OCI-LY7 (cell line): ENCODE results near the gene NCAN. TPM values are rescaled to one million over a fixed set of nuclear protein-coding genes. Genes with fewer than 3 reads are reported as not detected.

ENCODE experiments used
- BruUV-seq: library from RNA; stranded (reverse); fragments of 400-500 nt; replicated peaks from 2 replicates; lab custom pipeline; 2021; lab: Mats Ljungman, UMichigan
- CTCF ChIA-PET: fragments of 300-600 bp; sonication (Branson Sonifier 250); formaldehyde crosslinking; loops from one replicate; lab custom pipeline; 2022; ENCODE audit warnings: antibody characterized with exemption; ENCODE audit not compliant: unreplicated experiment; lab: Charles Lee
- POLR2A ChIA-PET: fragments of 300-600 bp; sonication (Branson Sonifier 250); formaldehyde crosslinking; loops from one replicate; lab custom pipeline; 2022; ENCODE audit warnings: antibody characterized with exemption; lab: Charles Lee
- DNase-seq: peaks from one replicate; pipeline ENCODE4 v3.0.0-alpha.2; 2015; ENCODE audit warnings: low spot score
- H2AFZ ChIP-seq: fragments of 200-600 bp; sonication (generic), shearing (Covaris generic); 2 replicates; pipeline ENCODE4 v1.6.1; 2014; ENCODE audit warnings: mild to moderate bottlenecking, antibody characterized with exemption, low read length, moderate library complexity
- H3K27ac ChIP-seq: fragments of 200-600 bp; sonication (generic); 2 replicates; pipeline ENCODE4 v1.5.1; 2014; ENCODE audit warnings: mixed run types, low read depth, mild to moderate bottlenecking, moderate library complexity, low read length, inconsistent platforms; ENCODE audit not compliant: poor library complexity, severe bottlenecking
- H3K36me3 ChIP-seq: fragments of 200-600 bp; sonication (generic); 2 replicates; pipeline ENCODE4 v1.6.1; 2014; ENCODE audit warnings: mild to moderate bottlenecking, antibody characterized with exemption, low read length, moderate library complexity, mixed read lengths; ENCODE audit not compliant: insufficient read depth
- H3K4me1 ChIP-seq: fragments of 200-600 bp; sonication (generic); 2 replicates; pipeline ENCODE4 v1.5.1; 2014; ENCODE audit warnings: mild to moderate bottlenecking, low read length; ENCODE audit not compliant: insufficient read depth, poor library complexity, severe bottlenecking
- H3K4me2 ChIP-seq: fragments of 200-600 bp; sonication (generic); 2 replicates; pipeline ENCODE4 v1.6.1; 2014; ENCODE audit warnings: mild to moderate bottlenecking, low read length
- H3K4me3 ChIP-seq: fragments of 200-600 bp; sonication (generic); 2 replicates; pipeline ENCODE4 v1.5.1; 2014; ENCODE audit warnings: mild to moderate bottlenecking, low read depth, low read length; ENCODE audit not compliant: poor library complexity, severe bottlenecking
- H3K79me2 ChIP-seq: fragments of 200-600 bp; sonication (generic); 2 replicates; pipeline ENCODE4 v1.6.1; 2016; ENCODE audit warnings: low read depth, mild to moderate bottlenecking, low read length, moderate library complexity, mixed read lengths; ENCODE audit not compliant: insufficient read depth
- H3K9me2 ChIP-seq: fragments of 200-600 bp; sonication (generic); 2 replicates; pipeline ENCODE4 v1.6.1; 2016; ENCODE audit warnings: mild to moderate bottlenecking, low read length, mixed read lengths; ENCODE audit not compliant: insufficient read depth
- H3K9me3 ChIP-seq: fragments of 200-600 bp; sonication (generic); 2 replicates; pipeline ENCODE4 v1.6.1; 2014; ENCODE audit warnings: mild to moderate bottlenecking, mixed run types, low read length, mixed read lengths
- H4K20me1 ChIP-seq: fragments of 200-600 bp; sonication (generic); 2 replicates; pipeline ENCODE4 v1.6.1; 2014; ENCODE audit warnings: mild to moderate bottlenecking, antibody characterized with exemption, low read length, moderate library complexity, mixed read lengths; ENCODE audit not compliant: insufficient read depth
- EZH2phosphoT487 ChIP-seq: fragments of 200-600 bp; sonication (generic); IDR thresholded peaks from 2 replicates; pipeline ENCODE4 v1.6.1; 2018; ENCODE audit warnings: low read depth, borderline replicate concordance, mild to moderate bottlenecking, mixed run types, antibody characterized with exemption, low read length, moderate library complexity, mixed read lengths
- intact Hi-C: fragments of 100-400 bp; cut with micrococcal nuclease; formaldehyde crosslinking; loops from one replicate; pipeline ENCODE4 v1.10.0; 2022; ENCODE audit not compliant: unreplicated experiment
- total RNA-seq, 2 experiments: library from RNA; depleted of rRNA in 1 of 2; stranded (reverse); fragments of >200 nt in 1 of 2; shearing (Covaris generic) in 1 of 2; gene quantifications; 2 replicates each; pipeline ENCODE4 v1.2.3, GENCODE V29; 2014 to 2022
- TF ChIP-seq, protein P1 (sequence below): fragments of 200-600 bp; sonication (generic); conservative IDR thresholded peaks from 2 replicates; pipeline ENCODE4 v1.5.1; 2014; ENCODE audit warnings: mild to moderate bottlenecking, antibody characterized with exemption, low read length, moderate library complexity, mixed read lengths

NCAN gene
- total RNA-seq, 2 experiments from 2014 or later = not detected

- H3K79me2 ChIP-seq = no peaks in the 10 kb centered on the region
- H3K4me2 ChIP-seq = no peak overlapping the region
- POLR2A ChIA-PET = no interaction called here
- intact Hi-C loops = no loop called here
- H3K9me3 ChIP-seq = no peaks in the 10 kb centered on the region
- CTCF ChIA-PET = interaction anchor here (0.6 kb wide), 1 partner anchor 31 kb away, joined by 13 read pairs; no protein-coding TSS in a partner anchor
- no peak overlapping the region for H3K27ac ChIP-seq
- no peak overlapping the region for H2AFZ ChIP-seq
- H3K4me1 ChIP-seq = no peaks in the 10 kb centered on the region
- no peaks in the 10 kb centered on the region for H3K36me3 ChIP-seq
- TF ChIP-seq EZH2phosphoT487 = no peak
- TF ChIP-seq, protein P1, sequence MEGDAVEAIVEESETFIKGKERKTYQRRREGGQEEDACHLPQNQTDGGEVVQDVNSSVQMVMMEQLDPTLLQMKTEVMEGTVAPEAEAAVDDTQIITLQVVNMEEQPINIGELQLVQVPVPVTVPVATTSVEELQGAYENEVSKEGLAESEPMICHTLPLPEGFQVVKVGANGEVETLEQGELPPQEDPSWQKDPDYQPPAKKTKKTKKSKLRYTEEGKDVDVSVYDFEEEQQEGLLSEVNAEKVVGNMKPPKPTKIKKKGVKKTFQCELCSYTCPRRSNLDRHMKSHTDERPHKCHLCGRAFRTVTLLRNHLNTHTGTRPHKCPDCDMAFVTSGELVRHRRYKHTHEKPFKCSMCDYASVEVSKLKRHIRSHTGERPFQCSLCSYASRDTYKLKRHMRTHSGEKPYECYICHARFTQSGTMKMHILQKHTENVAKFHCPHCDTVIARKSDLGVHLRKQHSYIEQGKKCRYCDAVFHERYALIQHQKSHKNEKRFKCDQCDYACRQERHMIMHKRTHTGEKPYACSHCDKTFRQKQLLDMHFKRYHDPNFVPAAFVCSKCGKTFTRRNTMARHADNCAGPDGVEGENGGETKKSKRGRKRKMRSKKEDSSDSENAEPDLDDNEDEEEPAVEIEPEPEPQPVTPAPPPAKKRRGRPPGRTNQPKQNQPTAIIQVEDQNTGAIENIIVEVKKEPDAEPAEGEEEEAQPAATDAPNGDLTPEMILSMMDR = no peak
- BruUV-seq = no TSS peak
- H3K4me3 ChIP-seq = no peak overlapping the region
- DNase-seq = no peak
- H3K9me2 ChIP-seq = no peaks in the 10 kb centered on the region
- no peaks in the 10 kb centered on the region for H4K20me1 ChIP-seq
Observed at GRCh38 chr19:19261350-19262189, 49.8 kb downstream of the NCAN start.

GRCh38 chr19:19262190-19263057 lies 50.7 kb downstream of the NCAN start:
- Histone ChIP-seq H3K79me2 (no peaks in the 10 kb centered on the region), H2AFZ (no peak overlapping the region), H3K36me3 (no peaks in the 10 kb centered on the region), H3K4me1 (no peaks in the 10 kb centered on the region), H3K4me2 (no peak overlapping the region), H3K9me3 (no peaks in the 10 kb centered on the region), H4K20me1 (no peaks in the 10 kb centered on the region), H3K9me2 (no peaks in the 10 kb centered on the region), H3K27ac (no peak overlapping the region), H3K4me3 (no peak overlapping the region)
- ChIA-PET CTCF (no interaction called here), POLR2A (no interaction called here)
- no peak for DNase-seq
- intact Hi-C loops = no loop called here
- BruUV-seq = no TSS peak
- TF ChIP-seq, protein P1 = no peak
- no peak for TF ChIP-seq EZH2phosphoT487
